OCI-M2 (cell line): ENCODE results near the gene SASH1.

Experiments used
- DNase-seq: peaks from one replicate; lab custom pipeline; 2025; ENCODE audit not compliant: unreplicated experiment; lab: John Stamatoyannopoulos, UW

The SASH1 gene

GRCh38 chr6:148342350-148343046 lies at the start of gene SASH1:
SASH1 (plus strand) TSS chr6:148342838; CDS start chr6:148343068, 230 bp downstream.
- DNase-seq: no peak

GRCh38 chr6:148293181-148293995 lies 49.2 kb upstream of the SASH1 start:
- no peak for DNase-seq

GRCh38 chr6:148294059-148294458 lies 48.6 kb upstream of the SASH1 start:
- no peak for DNase-seq

- DNase-seq: no peak
These were observed 47.3 kb upstream of the SASH1 start for GRCh38 chr6:148295261-148295887.

GRCh38 chr6:148296771-148297170 lies 45.9 kb upstream of the SASH1 start:
- DNase-seq: no peak

- DNase-seq: no peak
These were observed 44.0 kb upstream of the SASH1 start for GRCh38 chr6:148298683-148299082.

- DNase-seq: no peak
These were observed 39.0 kb upstream of the SASH1 start for GRCh38 chr6:148303616-148304015.

- no peak for DNase-seq
These were observed 37.7 kb upstream of the SASH1 start for GRCh38 chr6:148304976-148305375.

GRCh38 chr6:148306286-148306685 lies 36.4 kb upstream of the SASH1 start:
- DNase-seq: no peak

- DNase-seq: no peak
These were observed 35.2 kb upstream of the SASH1 start for GRCh38 chr6:148307405-148307804.

GRCh38 chr6:148309301-148309700 lies 33.3 kb upstream of the SASH1 start:
- DNase-seq: no peak

GRCh38 chr6:148311966-148312669 lies 30.5 kb upstream of the SASH1 start:
- no peak for DNase-seq

GRCh38 chr6:148313488-148313887 lies 29.1 kb upstream of the SASH1 start:
- DNase-seq: no peak

- no peak for DNase-seq
These were observed 26.3 kb upstream of the SASH1 start for GRCh38 chr6:148316308-148316707.

- DNase-seq: no peak
These were observed 25.6 kb upstream of the SASH1 start for GRCh38 chr6:148317051-148317450.

GRCh38 chr6:148317739-148318138 lies 24.9 kb upstream of the SASH1 start:
- no peak for DNase-seq

- no peak for DNase-seq
These were observed 19.9 kb upstream of the SASH1 start for GRCh38 chr6:148322704-148323103.

GRCh38 chr6:148323344-148323743 lies 19.3 kb upstream of the SASH1 start:
- no peak for DNase-seq

GRCh38 chr6:148324297-148324985 lies 18.2 kb upstream of the SASH1 start:
- no peak for DNase-seq

- DNase-seq: no peak
These were observed 17.1 kb upstream of the SASH1 start for GRCh38 chr6:148325316-148326068.
